Measurements from ENCODE around the gene TBCK.
"Not testable (repeated sequence)": the region's sequence is repeated elsewhere in the genome, so short reads cannot be mapped to it uniquely, and the experiment has no call there.

Gene TBCK

GRCh38 chr4:106284227-106284626 is 31.8 kb downstream of the TBCK start:
- no peak for DNase-seq

GRCh38 chr4:106277140-106277675 is 38.8 kb downstream of the TBCK start:
- no peak for DNase-seq

- DNase-seq = no peak
These were observed 42.2 kb downstream of the TBCK start for GRCh38 chr4:106273831-106274230.

GRCh38 chr4:106270736-106271135 is 45.3 kb downstream of the TBCK start:
- no peak for DNase-seq

- no peak for DNase-seq
These were observed 46.3 kb downstream of the TBCK start for GRCh38 chr4:106269711-106270110.

GRCh38 chr4:106268786-106269185 is 47.2 kb downstream of the TBCK start:
- no peak for DNase-seq

DNA sequence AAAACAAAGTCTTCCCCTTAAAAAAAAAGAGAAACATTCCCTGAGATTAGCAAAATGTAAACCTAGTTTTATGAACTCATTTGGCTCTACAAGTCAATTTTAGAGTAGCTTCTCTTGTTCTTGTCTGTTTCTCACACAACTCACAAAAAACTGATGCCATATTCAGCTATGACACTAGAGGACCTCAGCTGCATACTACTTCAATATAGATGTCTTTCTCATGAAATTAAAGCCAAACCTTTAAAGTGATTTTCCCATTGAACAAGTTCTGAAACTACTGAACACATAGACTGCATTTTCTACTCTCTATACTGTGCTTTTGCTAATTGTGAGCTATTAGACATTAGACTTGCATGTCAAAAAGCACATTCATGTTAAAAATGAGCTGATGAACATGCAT is 49.8 kb downstream of the TBCK start:
- DNase-seq = peak; percentile 15

- peak; percentile 36 for DNase-seq
These were observed 51.7 kb downstream of the TBCK start for GRCh38 chr4:106264331-106264728.

- DNase-seq = no peak
These were observed 52.2 kb downstream of the TBCK start for GRCh38 chr4:106263594-106264330.

- no peak for DNase-seq
These were observed 54.0 kb downstream of the TBCK start for GRCh38 chr4:106261980-106262379.

GRCh38 chr4:106258145-106259045 is 57.6 kb downstream of the TBCK start:
- DNase-seq = no peak

- DNase-seq = no peak
These were observed 59.8 kb downstream of the TBCK start for GRCh38 chr4:106256190-106256589.

GRCh38 chr4:106255195-106255594 is 60.8 kb downstream of the TBCK start:
- DNase-seq = no peak

DNA sequence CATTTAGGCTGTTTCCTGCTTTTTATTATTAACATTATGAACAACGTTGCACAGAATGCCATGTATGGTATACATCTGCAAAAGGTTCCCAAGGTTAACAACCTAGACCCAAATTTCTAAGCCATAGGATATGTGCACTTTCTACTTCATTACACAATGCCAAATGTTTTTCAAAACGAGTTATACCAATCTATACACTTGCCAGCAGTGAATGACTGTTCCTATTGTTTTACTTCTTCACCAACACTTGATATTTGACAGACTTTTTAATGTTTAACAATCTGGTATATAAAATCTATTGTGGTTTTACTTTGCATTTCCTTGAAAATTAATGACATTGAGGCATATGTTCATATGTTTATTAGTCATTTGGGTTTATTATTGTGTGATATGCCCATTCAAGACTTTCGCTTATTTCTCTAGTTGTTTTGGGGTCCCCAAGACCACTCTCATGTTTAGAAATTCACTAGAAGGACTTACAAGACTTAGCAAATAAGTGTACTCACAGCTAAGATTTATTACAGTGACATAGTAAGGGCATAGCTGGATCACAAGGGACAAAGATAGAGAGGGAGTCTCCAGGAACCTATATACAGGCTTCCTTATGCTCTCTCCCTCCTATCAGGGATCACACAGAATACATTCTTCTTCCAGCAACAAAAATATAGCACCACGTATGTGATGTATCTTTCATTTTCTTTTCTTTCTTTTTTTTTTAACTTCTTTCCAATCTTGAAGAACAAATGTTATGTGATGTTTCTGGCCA is 62.5 kb downstream of the TBCK start:
- no peak for DNase-seq

DNA sequence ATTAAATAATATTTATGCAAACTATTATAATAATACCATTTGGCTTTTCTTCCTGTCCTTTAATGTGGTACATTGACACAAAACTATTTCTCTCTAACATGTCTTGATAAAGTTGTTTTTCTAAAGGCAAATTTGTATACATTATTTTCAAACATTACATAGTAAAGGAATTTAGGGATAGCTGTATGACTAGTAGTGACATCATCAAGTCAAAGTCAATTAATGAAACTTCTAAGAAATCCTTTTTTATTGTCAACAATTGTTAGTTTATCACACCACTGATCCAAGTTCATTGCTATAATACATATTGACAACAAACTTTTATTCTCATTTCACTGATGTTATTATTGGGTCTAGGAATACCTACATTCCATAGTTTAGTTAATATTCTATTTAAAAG is 68.4 kb downstream of the TBCK start:
- no peak for DNase-seq

GRCh38 chr4:106246441-106246840 is 69.6 kb downstream of the TBCK start:
- DNase-seq = no peak

DNA sequence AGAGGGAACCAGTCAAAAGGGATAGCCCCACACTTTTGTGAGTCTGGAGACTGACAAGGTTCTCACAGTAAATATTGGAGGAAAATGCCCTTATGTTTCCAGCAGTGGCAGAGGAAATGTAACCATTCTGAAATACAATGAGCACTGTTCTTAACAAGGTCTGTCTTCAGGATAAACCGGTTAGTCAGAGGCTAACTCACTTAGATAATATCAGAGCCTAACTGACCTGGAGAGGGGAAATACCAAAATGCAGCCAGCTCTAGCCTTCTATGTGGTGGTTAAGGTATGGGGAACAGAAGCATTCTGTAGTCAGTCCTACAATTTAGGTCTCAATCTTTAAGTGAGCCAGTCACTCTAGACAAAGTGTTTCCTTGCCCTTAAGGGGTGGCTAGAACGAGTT is 70.8 kb downstream of the TBCK start:
- no peak for DNase-seq

DNA sequence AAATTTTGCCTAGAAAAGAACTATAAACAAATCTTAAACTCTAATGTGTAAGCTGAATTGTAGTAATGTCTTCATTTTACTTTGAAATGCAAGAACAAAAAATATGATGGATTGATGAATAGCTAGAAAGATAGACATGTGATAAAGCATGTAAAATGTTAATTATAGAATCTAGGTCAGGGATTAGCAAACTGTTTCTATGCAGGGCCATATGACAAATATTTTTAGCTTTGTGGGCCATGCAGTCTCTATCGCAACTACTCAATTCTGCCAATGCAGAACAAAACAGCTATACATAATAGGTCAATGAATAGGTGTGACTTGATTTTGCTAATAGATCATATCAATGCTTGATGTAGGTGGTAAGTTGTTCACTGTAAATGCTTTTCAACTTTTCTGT is 75.3 kb downstream of the TBCK start:
- no peak for DNase-seq

DNA sequence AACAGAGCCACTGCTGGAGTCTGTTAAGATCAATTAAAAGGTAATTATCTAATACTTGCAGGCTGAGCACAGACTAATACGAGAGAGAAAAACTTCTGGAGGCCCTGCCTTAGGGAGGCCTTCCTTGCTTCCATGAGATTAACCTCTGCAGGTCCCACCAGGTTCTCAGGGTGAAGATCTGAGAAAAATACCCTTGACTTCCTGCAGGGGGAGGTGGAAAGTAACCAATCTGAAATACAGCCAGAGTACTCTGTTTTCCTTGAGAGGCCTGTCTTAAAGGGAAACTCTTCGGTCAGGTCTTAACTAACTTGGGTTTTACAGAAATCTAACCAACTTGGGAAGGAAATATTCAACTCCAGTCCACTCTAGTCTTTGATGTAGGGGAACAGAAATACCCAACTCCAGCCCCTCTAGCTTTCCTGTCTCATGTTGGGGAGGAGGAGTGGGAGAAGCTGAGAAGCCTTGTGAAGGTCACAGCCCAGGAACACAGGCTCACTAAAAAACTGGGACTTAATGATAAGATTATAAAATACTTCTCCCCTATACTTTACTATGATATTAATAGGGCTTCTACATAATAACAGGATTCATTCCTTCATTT is 77.1 kb downstream of the TBCK start:
- peak; percentile 54 for DNase-seq

DNA sequence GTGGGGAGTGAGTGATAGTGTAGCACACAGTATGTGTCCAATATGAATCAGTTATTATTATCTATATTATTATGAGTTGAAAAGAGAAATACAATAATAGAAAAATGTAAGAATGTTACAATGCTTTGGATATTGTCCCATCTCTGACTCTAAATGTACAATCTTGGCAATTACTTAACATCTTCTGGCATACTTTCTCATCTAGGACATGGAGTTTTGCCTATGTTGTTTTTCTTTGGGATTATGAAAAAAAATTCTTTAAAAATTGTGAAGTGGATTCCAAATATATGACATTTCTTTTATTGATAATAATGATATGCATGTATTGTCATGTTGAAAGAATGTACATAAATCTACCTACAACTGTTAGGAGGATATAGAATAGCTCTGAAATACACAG is 84.1 kb downstream of the TBCK start:
- no peak for DNase-seq

DNA sequence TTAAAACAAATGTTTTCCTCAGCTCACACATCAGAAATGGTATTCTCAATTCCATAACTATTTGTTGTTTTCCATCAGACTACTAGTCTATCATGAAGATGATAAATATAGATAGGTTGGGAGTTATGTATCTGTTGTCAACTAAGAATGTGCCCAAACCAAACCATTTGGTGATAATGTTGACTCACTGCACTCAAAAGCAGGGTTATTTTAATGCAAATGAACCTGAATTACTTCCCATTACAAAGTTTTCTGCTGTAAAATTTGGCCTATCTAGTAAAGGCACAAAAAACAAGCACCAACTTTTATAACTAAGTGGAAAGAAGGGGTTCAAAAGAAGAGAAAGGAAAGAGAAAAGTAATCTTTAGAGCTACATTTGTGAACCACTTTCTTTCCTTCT is 93.5 kb downstream of the TBCK start:
- DNase-seq = no peak

- not testable (repeated sequence) for DNase-seq
These were observed 102.7 kb downstream of the TBCK start for GRCh38 chr4:106213291-106213690.

GRCh38 chr4:106210021-106210420 is 106.0 kb downstream of the TBCK start:
- DNase-seq = peak; percentile 15

Measured in NCI-H82 (cell line).